Rectal smooth muscle tissue (tissue), 1 donor: ENCODE measurements around the gene PPIA.

Source experiments
- H3K27ac ChIP-seq: one replicate; pipeline ENCODE4 v1.7.0; 2013; ENCODE audit warnings: low read depth, low read length, inconsistent platforms
- H3K27me3 ChIP-seq: one replicate; pipeline ENCODE4 v1.7.0; 2013; ENCODE audit warnings: low read length; ENCODE audit not compliant: control insufficient read depth, insufficient read depth
- H3K36me3 ChIP-seq: one replicate; pipeline ENCODE4 v1.7.0; 2013; ENCODE audit warnings: low read length; ENCODE audit not compliant: control insufficient read depth, insufficient read depth
- H3K4me1 ChIP-seq: one replicate; pipeline ENCODE4 v1.7.0; 2013; ENCODE audit warnings: low read length; ENCODE audit not compliant: control insufficient read depth, insufficient read depth
- H3K4me3 ChIP-seq: one replicate; pipeline ENCODE4 v1.7.0; 2013; ENCODE audit warnings: low read length
- H3K9ac ChIP-seq: one replicate; pipeline ENCODE4 v1.7.0; 2013; ENCODE audit warnings: low read length

The PPIA gene

DNA sequence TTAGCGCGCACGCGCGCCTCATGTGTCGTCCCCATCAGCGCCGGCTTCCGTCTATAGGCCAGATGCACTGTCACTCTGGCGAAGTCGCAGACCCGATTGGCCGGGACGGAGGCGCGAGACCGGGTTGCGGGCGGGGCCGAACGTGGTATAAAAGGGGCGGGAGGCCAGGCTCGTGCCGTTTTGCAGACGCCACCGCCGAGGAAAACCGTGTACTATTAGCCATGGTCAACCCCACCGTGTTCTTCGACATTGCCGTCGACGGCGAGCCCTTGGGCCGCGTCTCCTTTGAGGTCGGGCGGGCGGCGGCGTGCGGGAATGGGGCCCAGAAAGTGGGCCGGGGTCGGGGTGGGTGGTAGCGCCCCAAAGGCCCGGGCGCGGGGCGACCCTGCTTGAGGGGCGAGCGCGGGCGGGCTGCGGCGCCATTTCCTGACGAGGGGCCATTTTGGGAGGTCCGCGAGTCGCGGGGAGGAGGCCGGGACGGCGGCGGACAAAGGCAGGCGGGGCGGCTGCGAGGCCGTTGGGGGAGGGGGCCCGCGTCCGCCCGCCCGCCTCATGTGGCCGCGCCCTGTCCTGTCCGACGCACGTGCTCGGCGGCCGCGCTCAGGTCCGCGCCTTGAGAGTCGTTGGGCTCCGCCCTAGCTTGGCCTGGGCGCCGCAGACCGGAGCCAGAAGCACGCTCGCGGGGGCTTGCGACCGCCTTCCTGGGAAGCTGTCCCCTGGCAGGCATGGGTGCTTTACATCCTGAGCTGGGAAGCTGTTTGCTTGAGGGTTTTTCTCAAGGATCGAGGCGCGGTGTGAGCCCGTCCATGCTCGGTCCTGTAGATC, at the start of gene PPIA:
Gene PPIA, plus strand, starts transcription at position 178 of the 825 bp plus-strand sequence. Its CDS starts 44 bp downstream, at position 222.
- peaks cover 13% of the 10 kb centered on the region for H3K36me3 ChIP-seq
- peak within 1 kb of the TSS; percentile 99 for H3K27ac ChIP-seq
- H3K4me3 ChIP-seq = peak within 1 kb of the TSS; percentile 94
- peaks cover 11% of the 10 kb centered on the region for H3K4me1 ChIP-seq
- peak within 1 kb of the TSS; percentile 93 for H3K9ac ChIP-seq
- no peaks in the 10 kb centered on the region for H3K27me3 ChIP-seq

DNA sequence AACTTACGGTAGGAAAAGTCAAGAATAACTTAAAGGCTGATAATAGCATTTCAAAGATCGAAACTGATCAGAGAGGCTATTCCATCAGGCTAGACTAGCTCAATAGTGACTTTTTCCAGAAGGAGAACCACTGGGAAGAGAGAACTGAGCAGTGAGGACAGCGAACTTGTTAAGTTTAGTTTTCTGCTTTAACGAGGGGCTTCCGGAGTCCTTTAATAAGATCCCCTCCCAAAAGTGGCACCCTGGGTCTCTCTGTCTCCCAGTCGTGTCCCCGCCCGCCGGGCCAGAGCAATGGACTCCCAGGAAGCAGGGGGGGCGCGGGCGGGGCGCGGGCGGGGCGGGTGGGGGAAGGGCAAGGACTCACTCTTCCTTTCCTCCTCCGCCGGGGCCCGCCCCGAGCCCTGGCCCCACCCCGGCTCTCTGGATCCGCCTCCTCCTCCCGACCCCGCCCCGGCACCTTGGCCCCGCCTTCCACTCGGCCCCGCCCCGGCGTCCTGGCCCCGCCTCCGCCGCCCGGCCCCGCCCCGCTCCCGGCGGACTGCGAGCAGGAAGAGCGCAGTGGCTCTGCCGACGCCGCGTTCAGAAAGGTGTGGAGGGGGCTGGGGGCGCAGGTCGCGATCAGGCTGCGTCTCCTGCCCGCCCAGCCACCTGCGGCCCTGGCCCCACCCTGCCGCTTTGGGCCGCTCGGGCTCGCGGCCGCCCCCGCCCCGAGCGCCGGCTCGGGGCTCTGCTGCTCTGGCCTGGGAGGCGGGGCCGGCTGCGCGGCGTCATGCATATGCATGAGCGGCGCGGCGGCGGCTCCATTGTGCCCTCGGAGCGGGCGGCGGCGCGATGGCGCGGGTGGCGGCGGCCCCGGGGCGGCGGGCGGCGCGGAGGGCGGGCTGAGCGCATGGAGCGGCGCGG, 48.2 kb upstream of the PPIA start, which contains the start of gene ZMIZ2:
Gene ZMIZ2, plus strand, starts transcription at position 803 of the 903 bp plus-strand sequence. CDS start 7,403 bp downstream, outside the sequence.
- peak within 1 kb of the TSS; percentile 98 for H3K27ac ChIP-seq
- H3K9ac ChIP-seq = peak within 1 kb of the TSS; percentile 90
- H3K4me3 ChIP-seq = peak within 1 kb of the TSS; percentile 92
- H3K27me3 ChIP-seq = no peaks in the 10 kb centered on the region
- H3K36me3 ChIP-seq = peaks cover 4% of the 10 kb centered on the region
- H3K4me1 ChIP-seq = peaks cover 16% of the 10 kb centered on the region

DNA sequence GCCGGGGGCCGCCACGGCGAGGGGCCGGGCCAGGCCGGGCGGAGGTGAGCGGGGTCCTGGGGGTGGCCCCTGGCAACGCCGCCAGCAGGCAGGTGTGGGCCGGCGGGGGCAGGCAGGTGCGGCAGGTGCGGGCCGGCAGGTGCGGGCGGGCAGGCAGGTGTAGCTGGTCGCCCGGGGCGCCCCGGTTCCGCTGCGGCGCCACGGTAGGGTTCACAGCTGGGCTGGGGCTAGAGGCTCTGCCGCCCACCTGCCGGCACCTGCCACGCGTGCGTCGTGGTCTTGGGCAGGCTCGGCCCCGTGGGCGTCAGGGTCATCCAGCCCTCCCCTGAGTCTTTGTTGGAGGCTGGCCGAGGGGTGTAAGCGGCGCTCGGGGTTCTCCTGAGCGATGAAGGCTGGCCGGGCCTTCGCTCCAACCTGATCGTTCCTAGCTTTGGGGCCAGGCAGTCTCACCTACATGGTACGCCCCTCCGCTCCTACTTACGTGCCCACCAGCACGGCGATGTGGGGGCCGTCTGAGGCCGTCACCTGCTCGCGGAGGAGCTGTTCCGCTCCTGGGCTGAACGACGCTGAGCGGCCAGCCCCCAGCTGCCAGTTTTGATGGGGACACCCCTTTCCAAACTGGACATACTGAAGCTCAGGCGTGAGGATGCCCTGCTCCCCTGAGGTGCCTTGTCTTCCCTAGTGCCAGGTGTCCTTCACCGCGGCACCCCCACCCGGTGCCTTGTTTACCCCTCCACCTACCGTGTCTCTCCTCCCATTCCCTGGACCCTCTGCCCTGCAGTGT, 47.3 kb upstream of the PPIA start:
- no peaks in the 10 kb centered on the region for H3K27me3 ChIP-seq
- peaks cover 16% of the 10 kb centered on the region for H3K4me1 ChIP-seq
- H3K27ac ChIP-seq = peak overlapping the region; percentile 64

DNA sequence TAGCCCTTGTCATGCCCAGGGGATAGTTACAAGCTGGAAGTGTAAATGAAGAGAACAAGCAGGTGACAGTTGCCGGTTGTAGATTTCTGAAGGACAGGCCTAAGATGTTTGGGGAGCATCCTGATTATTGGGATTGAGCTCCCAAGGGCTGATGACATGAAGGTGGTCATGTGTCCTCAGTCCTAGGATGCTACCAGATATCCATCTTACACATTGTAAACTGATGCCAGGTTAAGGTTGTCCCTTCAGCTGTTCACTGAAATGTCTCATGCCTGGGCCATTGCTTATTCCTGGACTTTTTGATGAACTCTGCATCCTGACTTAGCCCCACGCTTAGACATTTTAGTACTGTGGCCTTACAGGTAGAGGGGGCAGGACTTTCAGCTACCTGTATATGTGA, 46.5 kb upstream of the PPIA start:
- Histone ChIP-seq H3K4me1 (peaks cover 16% of the 10 kb centered on the region), H3K27ac (peak overlapping the region; percentile 44), H3K27me3 (no peaks in the 10 kb centered on the region), H3K36me3 (peaks cover 4% of the 10 kb centered on the region), H3K9ac (no peak overlapping the region), H3K4me3 (peak overlapping the region; percentile 92)

More for the DNA sequence above, 47.3 kb upstream of the PPIA start:
- Histone ChIP-seq H3K9ac (peak overlapping the region; percentile 90), H3K36me3 (peaks cover 4% of the 10 kb centered on the region), H3K4me3 (peak overlapping the region; percentile 92)

DNA sequence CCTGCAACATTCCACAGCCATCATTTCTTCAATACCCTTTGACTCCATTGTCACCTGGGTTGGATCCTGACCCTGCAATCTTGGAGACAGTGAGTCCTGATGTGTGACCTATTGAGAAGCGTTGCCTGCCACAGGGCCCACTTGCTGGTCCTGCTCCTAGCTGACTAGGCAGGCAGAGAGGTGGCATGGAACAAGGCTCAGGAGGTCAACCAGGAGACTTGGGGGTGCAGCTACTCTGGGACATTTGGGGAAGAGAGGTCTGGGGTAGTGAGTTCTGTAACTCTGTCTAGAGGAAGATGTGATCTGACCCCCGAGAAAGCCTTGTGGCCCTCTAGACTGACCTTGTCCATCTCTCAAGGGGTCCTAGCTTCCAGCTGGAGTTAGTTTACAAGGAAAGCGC, 46.1 kb upstream of the PPIA start:
- H3K4me3 ChIP-seq = peak overlapping the region; percentile 19
- peaks cover 4% of the 10 kb centered on the region for H3K36me3 ChIP-seq
- H3K9ac ChIP-seq = no peak overlapping the region
- no peak overlapping the region for H3K27ac ChIP-seq
- H3K27me3 ChIP-seq = no peaks in the 10 kb centered on the region
- H3K4me1 ChIP-seq = peaks cover 21% of the 10 kb centered on the region

DNA sequence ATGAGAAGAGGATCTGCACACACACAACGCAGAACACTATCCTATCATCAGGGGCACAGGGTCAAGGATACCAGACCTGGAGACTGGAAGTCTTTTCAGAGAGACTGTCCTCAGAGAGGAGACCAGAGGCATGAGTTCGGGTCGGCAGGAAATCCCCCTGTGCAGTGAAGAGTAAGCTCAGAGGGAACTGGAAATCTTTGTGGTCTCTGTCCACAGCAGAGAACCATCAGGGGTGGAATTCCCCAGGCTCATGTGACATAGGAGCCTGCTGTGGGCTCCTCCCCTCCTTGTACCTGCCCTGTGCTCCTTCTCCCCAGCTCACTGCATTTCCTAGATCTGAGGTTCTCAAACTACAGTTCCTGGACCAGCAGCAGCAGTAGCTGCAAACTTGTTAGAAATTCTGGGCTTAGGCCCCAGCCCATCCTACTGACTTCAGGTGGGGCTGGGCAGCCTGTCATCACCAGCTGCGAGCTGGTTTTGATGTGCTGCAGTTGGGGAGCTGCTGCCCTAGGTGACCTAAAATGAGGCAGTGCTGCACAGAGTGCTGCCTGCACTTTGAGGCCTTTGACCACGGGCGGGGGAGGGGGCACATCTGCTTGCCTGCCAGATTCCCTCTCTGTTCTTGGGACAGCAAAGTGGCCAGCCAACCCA, 45.4 kb upstream of the PPIA start:
- no peaks in the 10 kb centered on the region for H3K27me3 ChIP-seq
- peak overlapping the region; percentile 19 for H3K4me3 ChIP-seq
- H3K9ac ChIP-seq = no peak overlapping the region
- peaks cover 4% of the 10 kb centered on the region for H3K36me3 ChIP-seq
- no peak overlapping the region for H3K27ac ChIP-seq
- H3K4me1 ChIP-seq = peaks cover 27% of the 10 kb centered on the region

DNA sequence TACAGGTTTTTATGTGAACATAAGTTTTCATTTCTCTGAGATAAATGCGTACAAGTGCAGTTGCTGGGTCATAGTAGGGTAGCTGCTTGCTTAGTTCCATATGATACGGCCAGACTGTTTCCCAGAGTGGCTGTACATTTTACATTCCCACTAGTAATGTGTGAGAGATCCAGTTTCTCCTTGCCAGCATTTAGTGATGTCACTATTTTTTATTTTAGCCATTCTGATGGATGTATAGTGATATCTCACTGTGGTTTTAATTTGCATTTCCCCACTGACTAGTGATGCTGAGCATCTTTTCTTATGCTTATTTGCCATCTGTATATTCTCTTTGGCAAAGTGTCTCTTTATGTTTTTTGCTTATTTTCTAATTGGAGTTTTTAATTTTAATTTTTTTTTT, 43.7 kb upstream of the PPIA start:
- no peak overlapping the region for H3K9ac ChIP-seq
- H3K4me1 ChIP-seq = peaks cover 36% of the 10 kb centered on the region
- no peaks in the 10 kb centered on the region for H3K27me3 ChIP-seq
- H3K27ac ChIP-seq = no peak overlapping the region
- H3K4me3 ChIP-seq = no peak overlapping the region
- peaks cover 8% of the 10 kb centered on the region for H3K36me3 ChIP-seq

DNA sequence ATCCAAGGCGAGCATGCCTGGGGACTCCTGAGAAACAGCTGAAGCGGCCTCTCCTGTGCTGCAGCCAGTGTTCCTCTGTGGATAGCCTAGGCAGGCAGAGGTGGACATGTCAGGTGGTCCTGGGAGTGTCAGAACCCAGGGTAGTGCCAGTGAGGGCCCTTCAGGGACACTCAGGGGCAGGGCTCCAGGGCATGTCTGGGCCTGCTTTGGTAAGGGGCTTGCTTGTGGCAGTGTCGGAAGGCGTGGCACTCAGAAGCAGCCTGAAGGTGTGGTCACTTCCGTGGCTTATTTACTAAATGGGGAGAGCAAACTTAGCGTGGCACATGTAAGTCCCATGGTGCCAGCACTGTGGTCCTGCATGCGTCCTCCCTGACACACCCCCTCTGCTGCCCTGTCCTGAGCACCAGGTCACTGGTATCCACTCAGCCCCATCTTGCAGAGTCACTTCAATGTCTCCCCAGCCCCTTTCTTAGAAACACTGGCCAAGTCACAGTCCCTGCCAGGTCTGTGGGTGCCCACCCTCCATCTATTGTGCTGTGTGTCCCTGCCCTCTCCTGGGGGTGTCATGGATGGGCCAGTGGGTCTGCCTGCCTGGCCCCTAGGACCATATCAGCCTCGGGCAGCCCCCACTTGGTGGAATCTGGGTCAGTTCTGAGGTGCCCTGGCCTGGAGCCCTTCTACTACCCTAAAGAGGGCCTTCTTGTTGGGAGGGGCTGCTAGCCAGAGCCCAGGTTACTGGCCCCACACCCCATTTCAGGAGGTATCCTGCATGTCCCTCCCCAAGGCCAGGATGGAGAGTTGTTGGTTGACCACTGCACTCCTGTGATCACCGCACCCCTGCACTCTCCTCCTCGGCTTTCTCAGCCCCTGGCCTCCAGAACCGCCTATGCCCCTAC, 41.4 kb upstream of the PPIA start:
- peaks cover 30% of the 10 kb centered on the region for H3K4me1 ChIP-seq
- H3K9ac ChIP-seq = no peak overlapping the region
- no peak overlapping the region for H3K4me3 ChIP-seq
- peak overlapping the region; percentile 65 for H3K27ac ChIP-seq
- H3K27me3 ChIP-seq = no peaks in the 10 kb centered on the region
- H3K36me3 ChIP-seq = peaks cover 14% of the 10 kb centered on the region

DNA sequence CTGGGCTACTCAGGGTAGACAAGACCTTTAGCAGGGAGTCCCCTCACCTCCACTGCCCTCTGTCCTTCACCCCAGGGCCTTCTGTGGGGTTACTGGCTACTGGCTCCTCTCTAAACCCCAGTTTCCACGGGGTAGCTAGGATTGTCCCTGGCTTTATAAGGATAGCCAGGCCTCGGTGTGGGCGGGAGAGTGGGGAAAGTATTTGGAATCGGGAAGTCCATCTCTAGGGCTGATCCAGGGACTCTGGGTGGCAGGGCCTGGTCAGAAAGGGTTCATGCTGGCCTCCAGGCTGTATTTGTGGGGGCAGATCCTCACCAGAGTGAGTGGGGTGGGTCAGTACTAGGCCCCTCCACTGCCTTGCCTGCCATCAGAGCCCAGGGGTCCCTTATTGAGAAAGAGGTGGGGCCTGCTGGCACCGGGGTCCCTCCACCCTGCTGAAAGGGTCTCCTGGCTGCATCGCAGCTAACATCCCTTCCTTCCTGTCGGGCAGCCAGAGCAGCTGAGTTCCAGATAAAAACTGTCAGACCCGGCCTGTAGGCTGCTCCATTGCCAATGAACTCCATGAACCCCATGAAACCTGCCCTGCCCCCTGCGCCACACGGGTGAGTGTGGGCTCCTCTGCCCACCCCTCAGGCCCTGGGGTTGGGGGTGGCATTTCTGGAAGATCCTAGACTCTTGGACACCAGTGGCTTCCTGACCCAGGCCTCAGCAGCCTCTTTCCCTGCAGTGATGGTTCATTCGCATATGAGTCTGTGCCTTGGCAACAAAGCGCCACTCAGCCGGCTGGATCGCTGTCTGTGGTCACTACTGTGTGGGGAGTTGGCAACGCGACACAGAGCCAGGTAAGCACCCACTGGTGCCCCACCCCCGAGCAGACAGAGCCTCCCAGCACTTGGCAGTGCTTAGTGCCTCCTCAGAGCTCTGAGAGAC, 40.5 kb upstream of the PPIA start:
- Histone ChIP-seq H3K9ac (no peak overlapping the region), H3K4me1 (peaks cover 22% of the 10 kb centered on the region), H3K4me3 (no peak overlapping the region), H3K27ac (peak overlapping the region; percentile 65), H3K27me3 (no peaks in the 10 kb centered on the region), H3K36me3 (peaks cover 16% of the 10 kb centered on the region)

DNA sequence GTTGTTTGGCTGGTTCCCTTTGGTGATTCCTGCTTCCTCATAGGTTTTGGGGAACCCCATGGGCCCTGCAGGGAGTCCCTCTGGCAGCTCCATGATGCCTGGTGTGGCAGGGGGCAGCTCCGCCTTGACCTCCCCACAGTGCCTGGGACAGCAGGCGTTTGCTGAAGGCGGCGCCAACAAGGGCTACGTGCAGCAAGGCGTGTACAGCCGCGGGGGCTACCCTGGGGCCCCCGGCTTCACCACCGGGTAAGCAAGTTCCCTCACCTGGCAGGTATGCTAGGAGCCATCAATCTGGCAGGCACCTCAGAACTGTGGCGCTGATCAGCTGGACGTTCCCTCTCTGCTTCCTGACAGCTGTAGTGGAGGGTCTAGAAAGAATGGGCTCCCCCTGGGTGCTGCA, 39.6 kb upstream of the PPIA start:
- Histone ChIP-seq H3K27ac (no peak overlapping the region), H3K4me3 (no peak overlapping the region), H3K4me1 (peaks cover 22% of the 10 kb centered on the region), H3K36me3 (peaks cover 21% of the 10 kb centered on the region), H3K9ac (no peak overlapping the region), H3K27me3 (no peaks in the 10 kb centered on the region)
